GM15510 (cell line): ENCODE measurements around the gene TTF2.

ENCODE experiments used
- POLR2A ChIP-seq: IDR thresholded peaks from 3 replicates; pipeline ENCODE4 v1.6.1; 2011; ENCODE audit warnings: borderline replicate concordance; ENCODE audit not compliant: insufficient read length; ENCODE audit errors: extremely low read depth

Gene TTF2

GRCh38 chr1:117146072-117146471, 85.9 kb downstream of the TTF2 start:
- no peak for TF ChIP-seq POLR2A

- TF ChIP-seq POLR2A = no peak
Measured at GRCh38 chr1:117146575-117147340, 86.6 kb downstream of the TTF2 start.

- no peak for TF ChIP-seq POLR2A
Measured at GRCh38 chr1:117147341-117147831, 87.3 kb downstream of the TTF2 start.

- no peak for TF ChIP-seq POLR2A
Measured at GRCh38 chr1:117147856-117148588, 87.9 kb downstream of the TTF2 start.

GRCh38 chr1:117150316-117150715, 90.2 kb downstream of the TTF2 start:
- TF ChIP-seq POLR2A = no peak
